Upper lobe of left lung (tissue), 4 donors: ENCODE results near the gene CFAP299.

Experiments used
- POLR2AphosphoS5 ChIP-seq, 2 donors: sonication (generic); formaldehyde crosslinking; IDR thresholded peaks; one replicate each; pipeline ENCODE4 v1.5.1; 2017; ENCODE audit warnings: antibody characterized with exemption in 2 of 2
- TF ChIP-seq, protein P1 (sequence below), 6 experiments: fragments of 450-650 bp in 4 of 6; fragments of 200-600 bp in 2 of 6; sonication (generic) in 2 of 6; IDR thresholded peaks; one replicate each; pipeline ENCODE4 v1.5.1; 2016 to 2019; ENCODE audit warnings: antibody characterized with exemption in 6 of 6

DNA sequence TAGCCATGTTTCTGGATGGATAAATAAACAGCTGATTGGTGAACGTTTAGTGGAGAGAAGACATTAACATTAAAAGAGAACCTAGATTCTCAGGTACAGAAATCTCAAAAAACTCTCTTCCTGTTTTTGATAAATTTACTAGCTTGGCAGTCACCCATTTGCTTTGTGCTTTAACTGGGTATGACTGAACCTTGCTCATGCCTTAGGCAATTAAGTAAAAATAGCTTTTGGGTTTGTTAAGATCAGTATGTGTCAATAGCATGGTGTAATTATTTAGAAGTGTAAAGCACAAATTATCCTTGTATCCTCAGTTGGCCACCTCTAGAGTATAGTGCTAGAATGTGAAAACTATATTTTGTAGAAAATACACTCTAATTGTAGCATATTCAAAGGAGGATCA is 200.0 kb downstream of the CFAP299 start:
- TF ChIP-seq, protein P1, sequence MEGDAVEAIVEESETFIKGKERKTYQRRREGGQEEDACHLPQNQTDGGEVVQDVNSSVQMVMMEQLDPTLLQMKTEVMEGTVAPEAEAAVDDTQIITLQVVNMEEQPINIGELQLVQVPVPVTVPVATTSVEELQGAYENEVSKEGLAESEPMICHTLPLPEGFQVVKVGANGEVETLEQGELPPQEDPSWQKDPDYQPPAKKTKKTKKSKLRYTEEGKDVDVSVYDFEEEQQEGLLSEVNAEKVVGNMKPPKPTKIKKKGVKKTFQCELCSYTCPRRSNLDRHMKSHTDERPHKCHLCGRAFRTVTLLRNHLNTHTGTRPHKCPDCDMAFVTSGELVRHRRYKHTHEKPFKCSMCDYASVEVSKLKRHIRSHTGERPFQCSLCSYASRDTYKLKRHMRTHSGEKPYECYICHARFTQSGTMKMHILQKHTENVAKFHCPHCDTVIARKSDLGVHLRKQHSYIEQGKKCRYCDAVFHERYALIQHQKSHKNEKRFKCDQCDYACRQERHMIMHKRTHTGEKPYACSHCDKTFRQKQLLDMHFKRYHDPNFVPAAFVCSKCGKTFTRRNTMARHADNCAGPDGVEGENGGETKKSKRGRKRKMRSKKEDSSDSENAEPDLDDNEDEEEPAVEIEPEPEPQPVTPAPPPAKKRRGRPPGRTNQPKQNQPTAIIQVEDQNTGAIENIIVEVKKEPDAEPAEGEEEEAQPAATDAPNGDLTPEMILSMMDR (IDR thresholded peaks at IDR 0.05) = no peak
- no peak for TF ChIP-seq POLR2AphosphoS5 (IDR thresholded peaks at IDR 0.05)
